IMR-90 (cell line): ENCODE measurements around the gene BTAF1. TPM values are rescaled to one million over a fixed set of nuclear protein-coding genes. Genes with fewer than 3 reads are reported as not detected.

Experiments
- ATAC-seq: fragments of 200-7000 bp; cut with Tn5 transposase; 2 replicates; pipeline ENCODE4 v1.9.1; 2020; ENCODE audit warnings: low read depth, mild to moderate bottlenecking, moderate library complexity
- BruUV-seq: library from RNA; stranded (reverse); fragments of 400-500 nt; replicated peaks from 2 replicates; lab custom pipeline; 2021; lab: Mats Ljungman, UMichigan
- CTCF ChIA-PET: fragments of 300-600 bp; formaldehyde crosslinking; extraction: SDS; loops from one replicate; lab custom pipeline; 2021; ENCODE audit warnings: antibody characterized with exemption; lab: Yijun Ruan, JAX
- POLR2A ChIA-PET: fragments of 300-600 bp; sonication (Branson Sonifier 250); formaldehyde crosslinking; loops from one replicate; lab custom pipeline; 2022; ENCODE audit warnings: antibody characterized with exemption; ENCODE audit not compliant: unreplicated experiment; lab: Charles Lee
- DNase-seq: peaks from one replicate; pipeline ENCODE4 v3.0.0; 2013
- H2AFZ ChIP-seq: replicated peaks from 2 replicates; pipeline ENCODE3; 2013; ENCODE audit warnings: low read length, mild to moderate bottlenecking; ENCODE audit not compliant: poor library complexity
- H2AK5ac ChIP-seq: 2 replicates; pipeline ENCODE4 v1.6.1; 2013; ENCODE audit warnings: low read depth, low read length, inconsistent platforms
- H2AK9ac ChIP-seq: replicated peaks from 2 replicates; pipeline ENCODE3; 2013; ENCODE audit warnings: mild to moderate bottlenecking, low read depth, low read length, moderate library complexity; ENCODE audit not compliant: poor library complexity
- H2BK120ac ChIP-seq: 2 replicates; pipeline ENCODE4 v1.6.1; 2013; ENCODE audit warnings: low read depth, low read length, inconsistent platforms
- H2BK15ac ChIP-seq: 3 replicates; pipeline ENCODE4 v1.6.1; 2013; ENCODE audit warnings: low read depth, low read length, inconsistent platforms
- H2BK20ac ChIP-seq: 2 replicates; pipeline ENCODE4 v1.6.1; 2013; ENCODE audit warnings: low read depth, mild to moderate bottlenecking, inconsistent platforms, low read length, moderate library complexity
- H2BK5ac ChIP-seq: 2 replicates; pipeline ENCODE4 v1.6.1; 2013; ENCODE audit warnings: mild to moderate bottlenecking, low read depth, low read length, inconsistent platforms; ENCODE audit not compliant: poor library complexity, severe bottlenecking
- H3K14ac ChIP-seq: replicated peaks from 2 replicates; pipeline ENCODE4 v1.6.1; 2013; ENCODE audit warnings: low read depth, low read length, inconsistent platforms
- H3K18ac ChIP-seq: 2 replicates; pipeline ENCODE4 v1.6.1; 2013; ENCODE audit warnings: low read depth, low read length, control low read depth
- H3K23ac ChIP-seq: 2 replicates; pipeline ENCODE4 v1.6.1; 2013; ENCODE audit warnings: low read depth, low read length, inconsistent platforms
- H3K27ac ChIP-seq: 2 replicates; pipeline ENCODE4 v1.5.1; 2013; ENCODE audit warnings: mild to moderate bottlenecking, control low read depth, low read length; ENCODE audit not compliant: insufficient read depth
- H3K27me3 ChIP-seq: 2 replicates; pipeline ENCODE4 v1.6.1; 2013; ENCODE audit warnings: low read length; ENCODE audit not compliant: control insufficient read depth, insufficient read depth
- H3K36me3 ChIP-seq: 2 replicates; pipeline ENCODE4 v1.6.1; 2013; ENCODE audit warnings: low read length, mixed read lengths; ENCODE audit not compliant: control insufficient read depth, insufficient read depth
- H3K4ac ChIP-seq: 2 replicates; pipeline ENCODE4 v1.6.1; 2013; ENCODE audit warnings: low read depth, low read length, inconsistent platforms
- H3K4me1 ChIP-seq: 2 replicates; pipeline ENCODE4 v1.6.1; 2013; ENCODE audit warnings: low read length, mixed read lengths; ENCODE audit not compliant: control insufficient read depth, insufficient read depth
- H3K4me2 ChIP-seq: 2 replicates; pipeline ENCODE4 v1.6.1; 2013; ENCODE audit warnings: low read depth, mild to moderate bottlenecking, control low read depth, low read length, moderate library complexity
- H3K4me3 ChIP-seq: 2 replicates; pipeline ENCODE4 v1.5.1; 2013; ENCODE audit warnings: low read depth, mild to moderate bottlenecking, control low read depth, low read length, moderate library complexity; ENCODE audit not compliant: insufficient read depth
- H3K56ac ChIP-seq: 2 replicates; pipeline ENCODE4 v1.6.1; 2013; ENCODE audit warnings: low read length, inconsistent platforms; ENCODE audit not compliant: insufficient read depth; ENCODE audit errors: extremely low read depth
- H3K79me1 ChIP-seq, 2 experiments: 2 replicates each; pipeline ENCODE4 v1.6.1; 2013; ENCODE audit warnings: low read length in 2 of 2, inconsistent platforms in 1 of 2, low read depth in 1 of 2
- H3K9ac ChIP-seq: 2 replicates; pipeline ENCODE4 v1.6.1; 2013; ENCODE audit warnings: low read depth, low read length, control low read depth
- H3K9me1 ChIP-seq: 2 replicates; pipeline ENCODE4 v1.6.1; 2013; ENCODE audit warnings: low read length, inconsistent platforms; ENCODE audit not compliant: insufficient read depth
- H3K9me3 ChIP-seq: 2 replicates; pipeline ENCODE4 v1.6.1; 2013; ENCODE audit warnings: low read length; ENCODE audit not compliant: control insufficient read depth, insufficient read depth
- H4K20me1 ChIP-seq: 2 replicates; pipeline ENCODE4 v1.6.1; 2013; ENCODE audit warnings: low read length, inconsistent platforms; ENCODE audit not compliant: insufficient read depth
- H4K5ac ChIP-seq: 2 replicates; pipeline ENCODE4 v1.6.1; 2013; ENCODE audit warnings: mild to moderate bottlenecking, low read depth, low read length, control low read depth
- H4K8ac ChIP-seq, 2 experiments: 2 replicates each; pipeline ENCODE4 v1.6.1; 2013; ENCODE audit warnings: low read depth in 2 of 2, low read length in 2 of 2, control low read depth in 1 of 2, inconsistent platforms in 1 of 2
- H4K91ac ChIP-seq: 2 replicates; pipeline ENCODE4 v1.6.1; 2013; ENCODE audit warnings: low read depth, low read length, inconsistent platforms; ENCODE audit not compliant: insufficient read depth
- CHD1 ChIP-seq: IDR thresholded peaks from 2 replicates; pipeline ENCODE4 v1.6.1; 2012; ENCODE audit warnings: low read depth, low read length, improper control_type of control experiment
- FOS ChIP-seq: fragments of 150-350 bp; IDR thresholded peaks from 2 replicates; pipeline ENCODE4 v1.6.1; 2016; ENCODE audit warnings: low read depth, low read length
- MXI1 ChIP-seq: IDR thresholded peaks from 2 replicates; pipeline ENCODE4 v1.6.1; 2012; ENCODE audit warnings: low read depth, mild to moderate bottlenecking, low read length, moderate library complexity, borderline replicate concordance
- WGBS, 2 experiments: methylation state at CpG; one replicate each; pipeline versions ENCODE4 v1.1.5 to v1.1.7; 2013; ENCODE audit warnings: missing lambda C conversion rate in 2 of 2; ENCODE audit not compliant: insufficient read length in 1 of 2; ENCODE audit errors: extremely low coverage in 2 of 2; 5-methylcytosine and 5-hydroxymethylcytosine counted together
- dilution Hi-C: fragments of 300-500 bp; cut with HindIII; formaldehyde crosslinking; loops from one replicate; pipeline ENCODE4 v1.14.3; 2018; ENCODE audit warnings: low sequenced_read_pairs; ENCODE audit not compliant: unreplicated experiment
- in situ Hi-C: fragments of 300-500 bp; cut with MboI; formaldehyde crosslinking; loops from 3 replicates; pipeline ENCODE4 v1.14.3; 2019; ENCODE audit warnings: low sequenced_read_pairs, inconsistent platforms, mixed read lengths
- intact Hi-C: fragments of 100-400 bp; cut with micrococcal nuclease; formaldehyde crosslinking; loops from 2 replicates; pipeline ENCODE4 v1.10.0; 2022
- polyA plus RNA-seq, 3 experiments: library from polyadenylated mRNA; depleted of rRNA; stranded (reverse); fragments of >200 nt; gene quantifications; 2 replicates each; pipeline ENCODE4 v1.2.3, GENCODE V29; 2012; ENCODE audit warnings: low replicate concordance in 1 of 3
- total RNA-seq: library from RNA; depleted of rRNA; stranded (reverse); fragments of >200 nt; gene quantifications from 2 replicates; pipeline ENCODE4 v1.2.3, GENCODE V29; 2012

Gene BTAF1
- total and polyA plus RNA-seq, 2 of the 4 experiments (the other 2 are of a cell fraction) = 15.0 to 42.3 TPM

GRCh38 chr10:91957091-91957490, 33.5 kb downstream of the BTAF1 start:
- ChIA-PET CTCF (no interaction called here), POLR2A (no interaction called here)
- intact Hi-C loops (no loop called here), in situ Hi-C loops (no loop called here), dilution Hi-C loops (no loop called here)
- Histone ChIP-seq H3K4me3 (no peak overlapping the region), H3K36me3 (peaks cover 27% of the 10 kb centered on the region), H3K23ac (no peak overlapping the region), H3K9ac (no peak overlapping the region), H3K27me3 (no peaks in the 10 kb centered on the region), H3K4me2 (no peak overlapping the region), H4K20me1 (no peaks in the 10 kb centered on the region), H2AK5ac (no peak overlapping the region), H2BK120ac (no peak overlapping the region), H3K56ac (no peak overlapping the region), H2BK20ac (no peak overlapping the region), H2AFZ (no peak overlapping the region), H2AK9ac (no peak overlapping the region), H2BK15ac (no peak overlapping the region), H3K18ac (no peak overlapping the region), H3K79me1 (peaks cover 15 to 16% of the 10 kb centered on the region in 2 experiments; a peak in 3 of 4 replicates), H3K4me1 (no peaks in the 10 kb centered on the region), H3K14ac (no peak overlapping the region), H4K8ac (no peak overlapping the region), H3K27ac (no peak overlapping the region), H2BK5ac (no peak overlapping the region), H4K5ac (no peak overlapping the region), H4K91ac (no peak overlapping the region), H3K9me1 (no peaks in the 10 kb centered on the region), H3K9me3 (no peaks in the 10 kb centered on the region), H3K4ac (no peak overlapping the region)
- WGBS, 2 experiments = no CpG with 5 or more reads among the region's 1 CpG
- no peak for ATAC-seq
- no peak for TF ChIP-seq MXI1
- TF ChIP-seq FOS = no peak
- no peak for TF ChIP-seq CHD1
- no peak for DNase-seq
- no TSS peak for BruUV-seq
